Neural crest cell (in vitro differentiated cells): ENCODE measurements around the gene ESX1. TPM values are rescaled to one million over a fixed set of nuclear protein-coding genes. Genes with fewer than 3 reads are reported as not detected.

Source experiments
- DNase-seq: peaks from one replicate; pipeline ENCODE4 v3.0.0; 2021; ENCODE audit warnings: low read depth, mixed read lengths, low spot score
- H3K27ac Mint-ChIP-seq: one replicate; pipeline ENCODE4 v1.8.0; 2021; ENCODE audit warnings: mild to moderate bottlenecking, mixed read lengths; ENCODE audit not compliant: unreplicated experiment
- H3K27me3 Mint-ChIP-seq: 2 replicates; pipeline ENCODE4 v1.8.0; 2021; ENCODE audit warnings: low read depth, mild to moderate bottlenecking, mixed read lengths
- H3K36me3 Mint-ChIP-seq: 2 replicates; pipeline ENCODE4 v1.8.0; 2021; ENCODE audit warnings: low read depth, mild to moderate bottlenecking, mixed read lengths
- H3K4me1 Mint-ChIP-seq: 2 replicates; pipeline ENCODE4 v1.8.0; 2021; ENCODE audit warnings: mixed read lengths
- H3K4me3 Mint-ChIP-seq: one replicate; pipeline ENCODE4 v1.8.0; 2021; ENCODE audit warnings: mild to moderate bottlenecking, mixed read lengths
- H3K9me3 Mint-ChIP-seq: 2 replicates; pipeline ENCODE4 v1.8.0; 2021; ENCODE audit warnings: mixed read lengths
- CTCF ChIP-seq: fragments of 200-600 bp; sonication (generic); conservative IDR thresholded peaks from 2 replicates; pipeline ENCODE4 v1.5.0; 2021; ENCODE audit warnings: antibody characterized with exemption, mild to moderate bottlenecking
- long read RNA-seq: library from polyadenylated mRNA; unstranded; transcript quantifications from one replicate; pipeline ENCODE4 v2.0.0, GENCODE V29; 2020
- total RNA-seq: library from RNA; stranded (reverse); gene quantifications from 2 replicates; pipeline ENCODE4 v1.2.1, GENCODE V29; 2021

The ESX1 gene
- not detected in 2 replicates for total RNA-seq
- long read RNA-seq: 0 reads

- peaks cover 7% of the 10 kb centered on the region for H3K4me1 Mint-ChIP-seq
- no peaks in the 10 kb centered on the region for H3K9me3 Mint-ChIP-seq
- peak; percentile 7 for DNase-seq
- no peaks in the 10 kb centered on the region for H3K36me3 Mint-ChIP-seq
- H3K4me3 Mint-ChIP-seq: peak within 1 kb of the TSS; percentile 48
- peaks cover 95% of the 10 kb centered on the region for H3K27me3 Mint-ChIP-seq
- H3K27ac Mint-ChIP-seq: no peak within 1 kb of the TSS
- TF ChIP-seq CTCF: no peak
These were observed at the start of gene ESX1 for GRCh38 chrX:104254442-104255115. TSS of gene ESX1 (minus strand) at chrX:104254933. CDS start at chrX:104254849, 84 bp downstream.

- TF ChIP-seq CTCF: no peak
- H3K4me3 Mint-ChIP-seq: no peak overlapping the region
- no peaks in the 10 kb centered on the region for H3K36me3 Mint-ChIP-seq
- H3K27me3 Mint-ChIP-seq: no peaks in the 10 kb centered on the region
- H3K4me1 Mint-ChIP-seq: no peaks in the 10 kb centered on the region
- DNase-seq: no peak
- H3K9me3 Mint-ChIP-seq: peaks cover 6% of the 10 kb centered on the region
- H3K27ac Mint-ChIP-seq: no peak overlapping the region
These were observed 40.9 kb upstream of the ESX1 start for GRCh38 chrX:104295636-104296035.

- Mint-ChIP-seq H3K4me3 (no peak overlapping the region), H3K4me1 (peaks cover 5% of the 10 kb centered on the region), H3K27me3 (no peaks in the 10 kb centered on the region), H3K27ac (no peak overlapping the region), H3K9me3 (peaks cover 2% of the 10 kb centered on the region), H3K36me3 (no peaks in the 10 kb centered on the region)
- TF ChIP-seq CTCF: no peak
- no peak for DNase-seq
These were observed 34.2 kb upstream of the ESX1 start for GRCh38 chrX:104288961-104289360.

GRCh38 chrX:104288269-104288668 is 33.5 kb upstream of the ESX1 start:
- H3K27ac Mint-ChIP-seq: no peak overlapping the region
- H3K36me3 Mint-ChIP-seq: no peaks in the 10 kb centered on the region
- DNase-seq: no peak
- H3K9me3 Mint-ChIP-seq: peaks cover 2% of the 10 kb centered on the region
- no peak for TF ChIP-seq CTCF
- peaks cover 5% of the 10 kb centered on the region for H3K4me1 Mint-ChIP-seq
- no peaks in the 10 kb centered on the region for H3K27me3 Mint-ChIP-seq
- no peak overlapping the region for H3K4me3 Mint-ChIP-seq

GRCh38 chrX:104285201-104285600 is 30.5 kb upstream of the ESX1 start:
- peaks cover 2% of the 10 kb centered on the region for H3K9me3 Mint-ChIP-seq
- no peaks in the 10 kb centered on the region for H3K36me3 Mint-ChIP-seq
- no peaks in the 10 kb centered on the region for H3K27me3 Mint-ChIP-seq
- H3K4me1 Mint-ChIP-seq: peaks cover 5% of the 10 kb centered on the region
- H3K27ac Mint-ChIP-seq: no peak overlapping the region
- DNase-seq: no peak
- TF ChIP-seq CTCF: no peak
- H3K4me3 Mint-ChIP-seq: no peak overlapping the region
